ENCODE data around the gene ELOVL1. TPM values are rescaled to one million over a fixed set of nuclear protein-coding genes. Genes with fewer than 3 reads are reported as not detected.

Gene ELOVL1
- total RNA-seq, 1 experiment from 2014 or later = 128 TPM

DNA sequence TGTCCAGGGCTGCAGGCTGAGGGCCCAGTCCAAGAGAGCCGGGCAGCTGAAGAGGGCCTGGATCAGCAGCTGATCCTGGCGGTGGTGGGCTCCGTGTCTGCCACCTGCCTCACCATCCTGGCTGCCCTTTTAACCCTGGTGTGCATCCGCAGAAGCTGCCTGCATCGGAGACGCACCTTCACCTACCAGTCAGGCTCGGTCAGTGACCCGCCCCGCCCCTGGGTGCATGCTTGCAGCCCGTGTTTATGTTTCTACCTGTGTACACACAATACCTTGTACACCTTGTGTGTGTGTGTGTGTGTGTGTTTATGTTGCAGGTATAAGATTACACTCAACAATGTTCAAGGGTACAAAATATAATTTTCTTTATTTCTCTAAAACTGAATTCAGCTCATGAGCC, 54.0 kb downstream of the ELOVL1 start:
- ATAC-seq (no peak), DNase-seq (no peak)
- Histone ChIP-seq H3K4me3 (ENCODE audit: low read length) (no peak overlapping the region), H2AFZ (ENCODE audit: low read length) (no peak overlapping the region), H3K4me1 (ENCODE audit: insufficient read depth, low read length) (no peaks in the 10 kb centered on the region), H3K36me3 (ENCODE audit: low read depth, low read length) (no peaks in the 10 kb centered on the region), H3K27me3 (ENCODE audit: low read length) (no peaks in the 10 kb centered on the region), H3K4me2 (ENCODE audit: low read length) (no peak overlapping the region), H3K9me3 (ENCODE audit: low read length) (no peaks in the 10 kb centered on the region), H3K9me2 (replicated peaks; ENCODE audit: low read length) (no peaks in the 10 kb centered on the region), H3K27ac (ENCODE audit: low read length) (no peak overlapping the region), H3F3A (ENCODE audit: low read length, unreplicated experiment) (no peaks in the 10 kb centered on the region), H3K79me2 (ENCODE audit: low read length) (no peaks in the 10 kb centered on the region), H3K9ac (ENCODE audit: low read length) (no peak overlapping the region), H4K20me1 (ENCODE audit: low read length) (no peaks in the 10 kb centered on the region)
- no peak for TF ChIP-seq EZH2 (IDR thresholded peaks at IDR 0.05; ENCODE audit: low read length, unreplicated experiment)
- TF ChIP-seq EZH2phosphoT487 (IDR thresholded peaks at IDR 0.05; ENCODE audit: borderline replicate concordance, low read length) = no peak
- TF ChIP-seq, protein P1, sequence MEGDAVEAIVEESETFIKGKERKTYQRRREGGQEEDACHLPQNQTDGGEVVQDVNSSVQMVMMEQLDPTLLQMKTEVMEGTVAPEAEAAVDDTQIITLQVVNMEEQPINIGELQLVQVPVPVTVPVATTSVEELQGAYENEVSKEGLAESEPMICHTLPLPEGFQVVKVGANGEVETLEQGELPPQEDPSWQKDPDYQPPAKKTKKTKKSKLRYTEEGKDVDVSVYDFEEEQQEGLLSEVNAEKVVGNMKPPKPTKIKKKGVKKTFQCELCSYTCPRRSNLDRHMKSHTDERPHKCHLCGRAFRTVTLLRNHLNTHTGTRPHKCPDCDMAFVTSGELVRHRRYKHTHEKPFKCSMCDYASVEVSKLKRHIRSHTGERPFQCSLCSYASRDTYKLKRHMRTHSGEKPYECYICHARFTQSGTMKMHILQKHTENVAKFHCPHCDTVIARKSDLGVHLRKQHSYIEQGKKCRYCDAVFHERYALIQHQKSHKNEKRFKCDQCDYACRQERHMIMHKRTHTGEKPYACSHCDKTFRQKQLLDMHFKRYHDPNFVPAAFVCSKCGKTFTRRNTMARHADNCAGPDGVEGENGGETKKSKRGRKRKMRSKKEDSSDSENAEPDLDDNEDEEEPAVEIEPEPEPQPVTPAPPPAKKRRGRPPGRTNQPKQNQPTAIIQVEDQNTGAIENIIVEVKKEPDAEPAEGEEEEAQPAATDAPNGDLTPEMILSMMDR (conservative IDR thresholded peaks at IDR 0.05; ENCODE audit: low read depth, low read length) = no peak
- intact Hi-C loops (cut with micrococcal nuclease) = no loop called here
- no TSS peak for BruUV-seq (replicated peaks)
- ChIA-PET POLR2A (ENCODE audit: unreplicated experiment) (no interaction called here), CTCF (no interaction called here)

Small RNA genes within 50 kb of the gene (microRNA-seq; reads per million reads assigned to microRNA genes)
- 1.3 reads per million for gene MIR6734 (ENCODE audit: unreplicated experiment)

Other genes with a start within 250 kb of the ELOVL1 start
- 274 and 338 TPM in 2 replicates for gene EBNA1BP2, start 195.7 kb downstream of the ELOVL1 start, total RNA-seq (2014; rRNA removed)
- gene CFAP57, start 195.7 kb downstream of the ELOVL1 start, total RNA-seq (2014; rRNA removed) = 1.2 and 2.6 TPM in 2 replicates
- gene TMEM125, start 98.0 kb downstream of the ELOVL1 start, total RNA-seq (2014; rRNA removed) = 8.6 and 9.8 TPM in 2 replicates
- 10.4 and 17.8 TPM in 2 replicates for gene C1orf210, start 82.4 kb downstream of the ELOVL1 start, total RNA-seq (2014; rRNA removed)
- gene TIE1, start 67.0 kb downstream of the ELOVL1 start, total RNA-seq (2014; rRNA removed) = 1.5 and 1.8 TPM in 2 replicates
- 0.35 TPM in 1 of 2 replicates, not detected in the other for gene MPL, start 30.2 kb downstream of the ELOVL1 start, total RNA-seq (2014; rRNA removed)
- 312 and 349 TPM in 2 replicates for gene CDC20, start 9.0 kb downstream of the ELOVL1 start, total RNA-seq (2014; rRNA removed)
- 35.5 and 41.8 TPM in 2 replicates for gene MED8, start 21.8 kb upstream of the ELOVL1 start, total RNA-seq (2014; rRNA removed)
- gene SZT2, start 21.9 kb upstream of the ELOVL1 start, total RNA-seq (2014; rRNA removed) = 22.2 and 31.3 TPM in 2 replicates
- 87.1 and 89.8 TPM in 2 replicates for gene HYI, start 85.9 kb upstream of the ELOVL1 start, total RNA-seq (2014; rRNA removed)
- 67.4 and 100 TPM in 2 replicates for gene PTPRF, start 162.9 kb upstream of the ELOVL1 start, total RNA-seq (2014; rRNA removed)